Mononuclear cell (primary cell): Measurements from ENCODE around the gene WASHC3. TPM values are rescaled to one million over a fixed set of nuclear protein-coding genes. Genes with fewer than 3 reads are reported as not detected.

Experiments used
- H3K27me3 ChIP-seq: 2 replicates; pipeline ENCODE4 v1.6.0; 2011; ENCODE audit warnings: low read length, control low read depth; ENCODE audit not compliant: insufficient read depth
- H3K4me1 ChIP-seq: 2 replicates; pipeline ENCODE4 v1.5.1; 2011; ENCODE audit warnings: mild to moderate bottlenecking, low read length, control low read depth; ENCODE audit not compliant: insufficient read depth
- H3K4me3 ChIP-seq: 2 replicates; pipeline ENCODE4 v1.5.1; 2011; ENCODE audit warnings: mild to moderate bottlenecking, low read length, moderate library complexity
- H3K9me3 ChIP-seq: 2 replicates; pipeline ENCODE4 v1.5.1; 2011; ENCODE audit warnings: low read depth, mild to moderate bottlenecking, control low read depth, low read length
- total RNA-seq: library from RNA; depleted of rRNA; stranded (reverse); fragments of >200 nt; gene quantifications from one replicate; pipeline ENCODE4 v1.2.3, GENCODE V29; 2012

WASHC3 gene
- total RNA-seq, 1 donor = 23.8 TPM

DNA sequence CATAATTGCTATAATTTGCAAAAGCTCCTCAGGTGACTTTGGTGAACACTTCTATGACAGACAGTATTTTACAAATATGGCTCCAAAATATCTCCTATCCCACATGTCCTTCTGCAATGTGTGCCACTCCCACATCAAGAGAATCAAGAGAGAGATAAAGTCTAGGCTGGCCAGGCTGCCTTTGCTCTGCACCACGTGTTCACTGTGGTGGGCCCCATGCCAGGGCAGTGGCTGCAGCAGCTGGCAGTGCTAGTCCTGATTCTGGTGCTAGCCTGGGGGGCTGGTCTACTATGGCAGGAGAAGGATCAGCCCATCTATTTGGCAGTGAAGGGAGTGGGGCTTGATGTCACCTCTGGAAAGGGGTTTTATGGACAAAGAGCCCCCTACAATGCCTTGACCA, 98.1 kb downstream of the WASHC3 start:
- Histone ChIP-seq H3K4me1 (peaks cover 5% of the 10 kb centered on the region), H3K27me3 (no peaks in the 10 kb centered on the region), H3K4me3 (no peak overlapping the region), H3K9me3 (no peaks in the 10 kb centered on the region)

Other genes with a start within 250 kb of the WASHC3 start
- 81.4 TPM for gene GNPTAB, start 231.0 kb downstream of the WASHC3 start, total RNA-seq
- 23.6 TPM for gene DRAM1, start 184.4 kb downstream of the WASHC3 start, total RNA-seq
- 10.1 TPM for gene NUP37, start 58.1 kb upstream of the WASHC3 start, total RNA-seq
- gene PARPBP, start 58.2 kb upstream of the WASHC3 start, total RNA-seq = 4.0 TPM
- not detected for gene PMCH, start 135.8 kb upstream of the WASHC3 start, total RNA-seq